MV-4-11 (cell line): ENCODE data around the gene OR10G7.
"Not testable (repeated sequence)": the region's sequence is repeated elsewhere in the genome, so short reads cannot be mapped to it uniquely, and the experiment has no call there.

Experiments
- DNase-seq: peaks from one replicate; lab custom pipeline; 2025; lab: John Stamatoyannopoulos, UW

Gene OR10G7

GRCh38 chr11:124039557-124039956, 1.6 kb downstream of the OR10G7 start:
- DNase-seq: no peak

- no peak for DNase-seq
Measured at GRCh38 chr11:124036666-124037065, 4.5 kb downstream of the OR10G7 start.

- DNase-seq: no peak
Measured at GRCh38 chr11:124026498-124026897, 14.6 kb downstream of the OR10G7 start, which contains the start of gene OR10G8. Gene OR10G8 (plus strand): TSS chr11:124026798. CDS start chr11:124029623, 2,825 bp downstream.

GRCh38 chr11:124015837-124016236, 25.3 kb downstream of the OR10G7 start:
- DNase-seq: not testable (repeated sequence)

GRCh38 chr11:124012697-124013096, 28.4 kb downstream of the OR10G7 start, which contains the start of gene OR10G4:
Gene OR10G4 (plus strand): TSS chr11:124012997. CDS start chr11:124015575, 2,578 bp downstream.
- DNase-seq: no peak

GRCh38 chr11:123995119-123995518, 46.0 kb downstream of the OR10G7 start, which contains the start of gene OR10G6:
Gene OR10G6 (minus strand): TSS chr11:123995161. CDS start chr11:123995161, 0 bp downstream.
- DNase-seq: no peak
